Measurements from ENCODE around the gene CALML6. TPM values are rescaled to one million over a fixed set of nuclear protein-coding genes. Genes with fewer than 3 reads are reported as not detected.

CALML6 gene
- total and polyA plus RNA-seq, 2 experiments from 2014 or later: 0.87 TPM; not detected in 1

GRCh38 chr1:1895456-1896336 is 19.4 kb upstream of the CALML6 start:
- H3K4me1 Mint-ChIP-seq: peaks cover 36% of the 10 kb centered on the region
- H3K4me1 ChIP-seq (ENCODE audit: insufficient read depth): peaks cover 11% of the 10 kb centered on the region
- TF ChIP-seq STAT1 (IDR thresholded peaks at IDR 0.05; ENCODE audit: unreplicated experiment): no peak
- peaks cover 17% of the 10 kb centered on the region for H3K27me3 Mint-ChIP-seq (ENCODE audit: insufficient read depth, low read depth, poor library complexity)
- peaks cover 9% of the 10 kb centered on the region for H3K79me2 ChIP-seq (replicated peaks; ENCODE audit: insufficient read depth)
- no peaks in the 10 kb centered on the region for H3K9me2 ChIP-seq (ENCODE audit: insufficient read depth)
- peak overlapping the region; percentile 52; the same call in 1 of the 2 replicates for H2AFZ ChIP-seq
- no peak overlapping the region for H3K4me2 ChIP-seq
- no peaks in the 10 kb centered on the region; the same call in 2 of the 3 replicates for H3K9me3 Mint-ChIP-seq
- no peaks in the 10 kb centered on the region for H3K27me3 ChIP-seq (ENCODE audit: insufficient read depth)
- no peak overlapping the region for H3K4me3 ChIP-seq
- no peak overlapping the region for H3K4me3 Mint-ChIP-seq
- ATAC-seq (no peak), DNase-seq (ENCODE audit: low spot score) (no peak)
- H3K36me3 Mint-ChIP-seq (ENCODE audit: low read depth): no peaks in the 10 kb centered on the region; the same call in 2 of the 3 replicates
- no peaks in the 10 kb centered on the region for H3K36me3 ChIP-seq (ENCODE audit: insufficient read depth)
- H4K20me1 ChIP-seq (replicated peaks; ENCODE audit: insufficient read depth): no peaks in the 10 kb centered on the region
- H3K27ac ChIP-seq (ENCODE audit: low read depth): no peak overlapping the region
- H3K27ac Mint-ChIP-seq: no peak overlapping the region
- H3F3A ChIP-seq (replicated peaks; ENCODE audit: low read depth): peaks cover 16% of the 10 kb centered on the region

DNA sequence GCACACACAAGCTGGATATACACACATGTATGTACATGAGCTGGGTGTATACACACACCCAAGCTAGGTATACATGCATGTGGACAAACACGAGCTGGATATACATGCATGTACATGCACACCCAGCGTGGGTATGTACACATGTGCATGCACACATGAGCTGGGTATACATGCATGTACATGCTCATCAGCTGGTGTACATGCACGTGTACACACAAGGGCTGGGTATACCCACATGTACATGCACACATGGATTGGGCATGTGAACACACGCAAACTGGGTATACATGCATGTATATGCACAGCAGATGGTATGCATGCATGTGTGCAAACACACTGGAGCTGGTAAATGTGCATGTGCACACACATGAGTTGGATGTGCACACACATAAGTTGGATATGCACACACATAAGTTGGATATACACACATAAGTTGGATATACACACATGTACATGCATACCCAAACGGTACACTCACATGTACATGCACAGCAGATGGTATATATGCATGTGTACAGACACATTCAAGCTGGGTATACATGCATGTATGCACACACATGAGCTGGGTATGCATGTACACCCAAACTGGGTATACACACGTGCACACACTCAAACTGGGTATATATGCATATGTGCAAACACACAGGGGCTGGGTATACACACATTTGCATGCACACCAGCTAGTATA is 16.7 kb upstream of the CALML6 start:
- no peaks in the 10 kb centered on the region for H3K36me3 ChIP-seq (ENCODE audit: insufficient read depth)
- no peaks in the 10 kb centered on the region; the same call in 2 of the 3 replicates for H3K36me3 Mint-ChIP-seq (ENCODE audit: low read depth)
- H3K4me3 ChIP-seq: no peak overlapping the region
- H3K79me2 ChIP-seq (replicated peaks; ENCODE audit: insufficient read depth): no peaks in the 10 kb centered on the region
- no peak overlapping the region for H2AFZ ChIP-seq
- H3K27me3 Mint-ChIP-seq (ENCODE audit: insufficient read depth, low read depth, poor library complexity): peaks cover 11% of the 10 kb centered on the region
- H3K4me1 ChIP-seq (ENCODE audit: insufficient read depth): peaks cover 11% of the 10 kb centered on the region
- H3K27ac ChIP-seq (ENCODE audit: low read depth): no peak overlapping the region
- H3K27ac Mint-ChIP-seq: no peak overlapping the region
- H3K4me2 ChIP-seq: no peak overlapping the region
- peaks cover 9% of the 10 kb centered on the region for H3F3A ChIP-seq (replicated peaks; ENCODE audit: low read depth)
- TF ChIP-seq REST (IDR thresholded peaks at IDR 0.05; ENCODE audit: unreplicated experiment): no peak
- TF ChIP-seq ZNF331 (CRISPR knock-in tag; IDR thresholded peaks at IDR 0.05; ENCODE audit: low read depth): no peak
- TF ChIP-seq CREB1 (CRISPR knock-in tag; IDR thresholded peaks at IDR 0.05; ENCODE audit: low read depth): no peak
- no peak for TF ChIP-seq STAT1 (IDR thresholded peaks at IDR 0.05; ENCODE audit: unreplicated experiment)
- TF ChIP-seq EZH2 (IDR thresholded peaks at IDR 0.05; ENCODE audit: low read depth, unreplicated experiment): no peak
- TF ChIP-seq NANOG (IDR thresholded peaks at IDR 0.05; ENCODE audit: borderline replicate concordance): no peak
- no peak for TF ChIP-seq POLR2AphosphoS5 (IDR thresholded peaks at IDR 0.05; ENCODE audit: low read depth)
- no peaks in the 10 kb centered on the region; the same call in 2 of the 3 replicates for H3K9me3 Mint-ChIP-seq
- no peaks in the 10 kb centered on the region for H3K27me3 ChIP-seq (ENCODE audit: insufficient read depth)
- H3K4me3 Mint-ChIP-seq: no peak overlapping the region
- no peaks in the 10 kb centered on the region for H3K9me2 ChIP-seq (ENCODE audit: insufficient read depth)
- ATAC-seq: no peak
- no peaks in the 10 kb centered on the region for H4K20me1 ChIP-seq (replicated peaks; ENCODE audit: insufficient read depth)
- DNase-seq (ENCODE audit: low spot score): no peak
- H3K4me1 Mint-ChIP-seq: peaks cover 27% of the 10 kb centered on the region

All from GM23338 (cell line).